Neuronal stem cell (in vitro differentiated cells): ENCODE measurements around the gene CHD2.

Source experiments
- DNase-seq: peaks from one replicate; pipeline ENCODE4 v3.0.0-alpha.2; 2013; ENCODE audit warnings: low spot score
- H2AFZ ChIP-seq: one replicate; pipeline ENCODE4 v1.6.1; 2013; ENCODE audit warnings: mild to moderate bottlenecking, low read length, inconsistent platforms
- H2AK5ac ChIP-seq: 2 replicates; pipeline ENCODE4 v1.6.1; 2013; ENCODE audit warnings: low read depth, mild to moderate bottlenecking, inconsistent platforms, low read length, moderate library complexity, mixed read lengths
- H2BK120ac ChIP-seq: 2 replicates; pipeline ENCODE4 v1.6.1; 2013; ENCODE audit warnings: low read depth, mild to moderate bottlenecking, inconsistent platforms, low read length, moderate library complexity, mixed read lengths
- H2BK12ac ChIP-seq: one replicate; pipeline ENCODE4 v1.6.1; 2013; ENCODE audit warnings: low read length, inconsistent platforms
- H2BK15ac ChIP-seq: 2 replicates; pipeline ENCODE4 v1.6.1; 2013; ENCODE audit warnings: mild to moderate bottlenecking, low read length, inconsistent platforms, mixed read lengths
- H2BK5ac ChIP-seq: one replicate; pipeline ENCODE4 v1.6.1; 2013; ENCODE audit warnings: inconsistent platforms, mild to moderate bottlenecking, low read length, moderate library complexity
- H3K14ac ChIP-seq: one replicate; pipeline ENCODE4 v1.6.1; 2013; ENCODE audit warnings: low read length, inconsistent platforms
- H3K18ac ChIP-seq: 2 replicates; pipeline ENCODE4 v1.6.1; 2013; ENCODE audit warnings: low read length, inconsistent platforms
- H3K23ac ChIP-seq: 2 replicates; pipeline ENCODE4 v1.6.1; 2013; ENCODE audit warnings: low read depth, mild to moderate bottlenecking, mixed read lengths, low read length, inconsistent platforms; ENCODE audit not compliant: poor library complexity
- H3K27ac ChIP-seq: replicated peaks from 3 replicates; pipeline ENCODE4 v1.5.1; 2013; ENCODE audit warnings: low read length, inconsistent platforms
- H3K27me3 ChIP-seq, 3 experiments: 2 replicates each; pipeline ENCODE4 v1.6.1; 2013; ENCODE audit warnings: low read length in 3 of 3, mild to moderate bottlenecking in 2 of 3, inconsistent platforms in 1 of 3, low read depth in 1 of 3, mixed read lengths in 1 of 3, moderate library complexity in 1 of 3; ENCODE audit not compliant: control insufficient read depth in 3 of 3, insufficient read depth in 3 of 3
- H3K36me3 ChIP-seq, 2 donors: replicated peaks in 1 of 2; 2 replicates each; pipeline ENCODE4 v1.6.1; 2013; ENCODE audit warnings: low read length in 2 of 2; ENCODE audit not compliant: control insufficient read depth in 2 of 2, insufficient read depth in 2 of 2
- H3K4ac ChIP-seq: 2 replicates; pipeline ENCODE4 v1.6.1; 2013; ENCODE audit warnings: inconsistent platforms, mild to moderate bottlenecking, low read length, moderate library complexity
- H3K4me1 ChIP-seq, 2 donors: 1 replicate in 1 of 2; 2 replicates in 1 of 2; pipeline ENCODE4 v1.6.1; 2013; ENCODE audit warnings: low read length in 2 of 2, low read depth in 1 of 2; ENCODE audit not compliant: control insufficient read depth in 2 of 2, insufficient read depth in 1 of 2
- H3K4me2 ChIP-seq: one replicate; pipeline ENCODE4 v1.6.1; 2013; ENCODE audit warnings: mild to moderate bottlenecking, low read length, inconsistent platforms; ENCODE audit not compliant: insufficient read depth, poor library complexity, severe bottlenecking
- H3K4me3 ChIP-seq, 2 donors: 2 replicates each; pipeline ENCODE4 v1.5.1; 2013; ENCODE audit warnings: low read length in 2 of 2, mild to moderate bottlenecking in 2 of 2, inconsistent platforms in 1 of 2, moderate library complexity in 1 of 2
- H3K79me1 ChIP-seq: one replicate; pipeline ENCODE4 v1.6.1; 2013; ENCODE audit warnings: low read depth, mild to moderate bottlenecking, inconsistent platforms, low read length, moderate library complexity
- H3K9ac ChIP-seq: one replicate; pipeline ENCODE4 v1.6.1; 2013; ENCODE audit warnings: mild to moderate bottlenecking, low read depth, low read length, inconsistent platforms; ENCODE audit not compliant: poor library complexity
- H3K9me3 ChIP-seq, 2 donors: replicated peaks in 1 of 2; 2 replicates each; pipeline versions ENCODE3 to v1.6.1; 2013; ENCODE audit warnings: low read length in 2 of 2, mild to moderate bottlenecking in 2 of 2, inconsistent platforms in 1 of 2, low read depth in 1 of 2, mixed read lengths in 1 of 2, moderate library complexity in 1 of 2; ENCODE audit not compliant: control insufficient read depth in 2 of 2, insufficient read depth in 1 of 2
- H4K8ac ChIP-seq: one replicate; pipeline ENCODE4 v1.6.1; 2013; ENCODE audit warnings: low read depth, mild to moderate bottlenecking, inconsistent platforms, low read length, moderate library complexity
- H4K91ac ChIP-seq: one replicate; pipeline ENCODE4 v1.6.1; 2013; ENCODE audit warnings: low read length, low read depth, mild to moderate bottlenecking, inconsistent platforms; ENCODE audit not compliant: poor library complexity
- WGBS, 2 donors: extraction: QIAGEN DNeasy Blood & Tissue Kit; methylation state at CpG; one replicate each; pipeline ENCODE4 v1.1.7; 2013; ENCODE audit warnings: missing lambda C conversion rate in 2 of 2, mixed read lengths in 1 of 2; ENCODE audit not compliant: insufficient read length in 2 of 2, insufficient replicate concordance in 1 of 2; ENCODE audit errors: extremely low coverage in 2 of 2; 5-methylcytosine and 5-hydroxymethylcytosine counted together

The CHD2 gene

GRCh38 chr15:93025625-93025982 is 125.5 kb downstream of the CHD2 start:
- H2BK12ac ChIP-seq, result no peak overlapping the region
- no CpG with 5 or more reads among the region's 1 CpG for WGBS, 2 donors
- no peak overlapping the region for H4K91ac ChIP-seq
- no peak overlapping the region for H3K23ac ChIP-seq
- H2AK5ac ChIP-seq, result no peak overlapping the region
- peaks cover 46 to 87% of the 10 kb centered on the region in 2 donors for H3K36me3 ChIP-seq
- no peak for DNase-seq
- no peak overlapping the region for H3K4me3 ChIP-seq
- H3K79me1 ChIP-seq, result no peaks in the 10 kb centered on the region
- H3K4me1 ChIP-seq, result peaks cover 0 to 5% of the 10 kb centered on the region in 2 donors
- H2BK5ac ChIP-seq, result no peak overlapping the region
- no peak overlapping the region for H2AFZ ChIP-seq
- no peak overlapping the region for H2BK15ac ChIP-seq
- H2BK120ac ChIP-seq, result no peak overlapping the region
- H3K18ac ChIP-seq, result no peak overlapping the region
- no peaks in the 10 kb centered on the region for H3K27me3 ChIP-seq
- no peak overlapping the region for H3K4ac ChIP-seq
- no peak overlapping the region for H4K8ac ChIP-seq
- no peak overlapping the region for H3K14ac ChIP-seq
- H3K4me2 ChIP-seq, result no peak overlapping the region
- H3K9me3 ChIP-seq, result peaks cover 0 to 5% of the 10 kb centered on the region in 2 donors
- no peak overlapping the region for H3K27ac ChIP-seq
- H3K9ac ChIP-seq, result no peak overlapping the region

- WGBS, 2 donors, result no CpG with 5 or more reads among the region's 9 CpGs
- no peak overlapping the region for H3K4me2 ChIP-seq
- H3K27me3 ChIP-seq, result no peaks in the 10 kb centered on the region
- no peak overlapping the region for H3K4ac ChIP-seq
- H2AFZ ChIP-seq, result no peak overlapping the region
- no peak overlapping the region for H2BK120ac ChIP-seq
- H3K14ac ChIP-seq, result no peak overlapping the region
- H3K9me3 ChIP-seq, result no peaks in the 10 kb centered on the region
- H2BK15ac ChIP-seq, result no peak overlapping the region
- H4K91ac ChIP-seq, result no peak overlapping the region
- peaks cover 2 to 10% of the 10 kb centered on the region in 2 donors for H3K4me1 ChIP-seq
- no peak for DNase-seq
- H2BK5ac ChIP-seq, result no peak overlapping the region
- H3K18ac ChIP-seq, result peak overlapping the region; percentile 39
- H2BK12ac ChIP-seq, result no peak overlapping the region
- peaks cover 42 to 79% of the 10 kb centered on the region in 2 donors for H3K36me3 ChIP-seq
- peak overlapping the region; percentile 51 for H3K9ac ChIP-seq
- no peaks in the 10 kb centered on the region for H3K79me1 ChIP-seq
- H4K8ac ChIP-seq, result no peak overlapping the region
- H3K27ac ChIP-seq, result no peak overlapping the region
- H3K23ac ChIP-seq, result no peak overlapping the region
- H3K4me3 ChIP-seq, result no peak overlapping the region
- H2AK5ac ChIP-seq, result no peak overlapping the region
Measured at GRCh38 chr15:93026380-93026817, 126.3 kb downstream of the CHD2 start.

- Histone ChIP-seq H3K4me1 (peaks cover 2 to 10% of the 10 kb centered on the region in 2 donors), H4K8ac (no peak overlapping the region), H4K91ac (no peak overlapping the region), H3K23ac (no peak overlapping the region), H3K4me2 (no peak overlapping the region), H2BK12ac (no peak overlapping the region), H2BK120ac (no peak overlapping the region), H2BK15ac (no peak overlapping the region), H3K14ac (no peak overlapping the region), H3K36me3 (peaks cover 34 to 69% of the 10 kb centered on the region in 2 donors), H2AFZ (no peak overlapping the region), H3K9me3 (no peaks in the 10 kb centered on the region), H3K4me3 (no peak overlapping the region), H2AK5ac (no peak overlapping the region), H3K18ac (no peak overlapping the region), H3K27me3 (no peaks in the 10 kb centered on the region), H3K27ac (no peak overlapping the region), H2BK5ac (no peak overlapping the region), H3K79me1 (no peaks in the 10 kb centered on the region), H3K9ac (no peak overlapping the region), H3K4ac (no peak overlapping the region)
- DNase-seq, result no peak
- no CpG with 5 or more reads among the region's 10 CpGs for WGBS, 2 donors
Measured at GRCh38 chr15:93027413-93027812, 127.3 kb downstream of the CHD2 start.

GRCh38 chr15:93028111-93028631 is 128.0 kb downstream of the CHD2 start:
- H3K27me3 ChIP-seq, result no peaks in the 10 kb centered on the region

More at GRCh38 chr15:93028111-93028631, 128.0 kb downstream of the CHD2 start:
- Histone ChIP-seq H2BK5ac (no peak overlapping the region), H3K9ac (no peak overlapping the region), H4K91ac (no peak overlapping the region), H3K9me3 (no peaks in the 10 kb centered on the region), H2BK12ac (no peak overlapping the region), H3K4me1 (peaks cover 2 to 10% of the 10 kb centered on the region in 2 donors), H3K36me3 (peaks cover 30 to 62% of the 10 kb centered on the region in 2 donors), H3K79me1 (no peaks in the 10 kb centered on the region), H3K18ac (peak overlapping the region; percentile 19), H2AFZ (no peak overlapping the region), H3K23ac (peak overlapping the region; percentile 49), H3K4ac (no peak overlapping the region), H3K27ac (peak overlapping the region; percentile 25), H2AK5ac (no peak overlapping the region), H2BK15ac (no peak overlapping the region), H2BK120ac (no peak overlapping the region), H4K8ac (no peak overlapping the region), H3K4me3 (no peak overlapping the region), H3K4me2 (no peak overlapping the region), H3K14ac (no peak overlapping the region)
- WGBS, 2 donors, result no CpG with 5 or more reads among the region's 13 CpGs
- DNase-seq, result no peak
